AG10803 (cell line): ENCODE results near the gene ZBTB24.

Experiments
- DNase-seq: peaks from one replicate; pipeline ENCODE4 v3.0.0; 2010; ENCODE audit warnings: low read depth
- H3K4me3 ChIP-seq: 2 replicates; pipeline ENCODE4 v1.5.1; 2011; ENCODE audit warnings: mild to moderate bottlenecking, low read length, control low read depth
- TF ChIP-seq, protein P1 (sequence below): conservative IDR thresholded peaks from 2 replicates; pipeline ENCODE4 v1.5.1; 2011; ENCODE audit warnings: mild to moderate bottlenecking, low read length, control low read depth, inconsistent platforms

The ZBTB24 gene

DNA sequence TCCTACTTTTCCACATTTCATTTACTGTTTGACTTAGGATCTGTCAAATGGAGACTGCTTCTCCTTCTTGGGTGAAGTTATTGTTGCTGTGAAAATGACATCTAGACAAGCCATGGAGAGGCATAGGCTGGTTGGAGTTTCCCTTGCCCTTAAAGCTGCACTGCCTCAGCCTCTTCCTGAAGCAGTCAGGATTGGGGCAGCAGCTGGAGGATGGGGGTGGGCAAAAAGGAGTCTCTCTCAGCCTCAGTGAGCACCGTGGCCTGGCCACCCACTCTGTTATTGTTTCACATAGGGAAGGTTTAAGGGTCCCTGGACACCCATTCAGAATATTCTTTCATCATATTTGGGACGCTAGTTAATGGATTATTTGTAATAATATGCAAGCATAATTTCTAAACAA lies 7.7 kb upstream of the ZBTB24 start:
- TF ChIP-seq, protein P1, sequence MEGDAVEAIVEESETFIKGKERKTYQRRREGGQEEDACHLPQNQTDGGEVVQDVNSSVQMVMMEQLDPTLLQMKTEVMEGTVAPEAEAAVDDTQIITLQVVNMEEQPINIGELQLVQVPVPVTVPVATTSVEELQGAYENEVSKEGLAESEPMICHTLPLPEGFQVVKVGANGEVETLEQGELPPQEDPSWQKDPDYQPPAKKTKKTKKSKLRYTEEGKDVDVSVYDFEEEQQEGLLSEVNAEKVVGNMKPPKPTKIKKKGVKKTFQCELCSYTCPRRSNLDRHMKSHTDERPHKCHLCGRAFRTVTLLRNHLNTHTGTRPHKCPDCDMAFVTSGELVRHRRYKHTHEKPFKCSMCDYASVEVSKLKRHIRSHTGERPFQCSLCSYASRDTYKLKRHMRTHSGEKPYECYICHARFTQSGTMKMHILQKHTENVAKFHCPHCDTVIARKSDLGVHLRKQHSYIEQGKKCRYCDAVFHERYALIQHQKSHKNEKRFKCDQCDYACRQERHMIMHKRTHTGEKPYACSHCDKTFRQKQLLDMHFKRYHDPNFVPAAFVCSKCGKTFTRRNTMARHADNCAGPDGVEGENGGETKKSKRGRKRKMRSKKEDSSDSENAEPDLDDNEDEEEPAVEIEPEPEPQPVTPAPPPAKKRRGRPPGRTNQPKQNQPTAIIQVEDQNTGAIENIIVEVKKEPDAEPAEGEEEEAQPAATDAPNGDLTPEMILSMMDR, result no peak
- no peak overlapping the region for H3K4me3 ChIP-seq
- DNase-seq, result no peak

DNA sequence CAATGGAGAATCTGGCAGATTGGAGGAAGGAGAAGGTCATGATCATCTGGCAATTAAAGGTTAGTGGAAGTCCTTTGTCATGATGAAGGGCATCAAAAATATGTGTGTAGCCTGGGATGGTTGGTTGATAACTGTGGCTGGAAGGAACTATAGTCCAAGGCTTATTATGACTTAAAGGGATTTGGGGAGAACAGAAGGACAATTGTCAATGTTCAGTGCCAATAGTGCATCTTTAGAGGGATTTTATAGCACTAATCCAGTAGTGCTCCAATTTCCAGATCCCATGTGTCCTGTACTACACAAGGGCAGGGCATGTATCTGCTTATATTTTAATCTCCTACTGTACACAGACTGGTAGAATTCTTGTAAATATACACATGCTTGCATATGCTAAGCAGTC lies 5.0 kb upstream of the ZBTB24 start:
- TF ChIP-seq, protein P1, result no peak
- DNase-seq, result no peak
- no peak overlapping the region for H3K4me3 ChIP-seq

DNA sequence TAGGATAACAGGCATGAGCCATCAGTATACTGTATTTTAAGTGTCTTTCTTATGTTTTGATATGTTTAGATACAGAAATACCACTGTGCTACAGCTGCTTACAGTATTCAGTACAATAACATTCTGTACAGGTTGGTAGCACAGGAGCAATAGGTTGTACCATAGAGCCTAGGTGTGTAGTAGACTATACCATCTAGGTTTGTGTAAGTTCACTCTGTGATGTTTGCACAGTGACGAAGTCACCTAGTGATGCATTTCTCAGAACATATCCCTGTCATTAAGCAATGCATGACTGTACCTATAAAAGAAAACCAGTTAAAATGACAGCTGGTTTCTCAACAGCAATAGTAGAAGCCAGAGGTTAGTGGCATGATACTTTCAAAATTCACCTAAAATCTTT lies 3.0 kb upstream of the ZBTB24 start:
- no peak for DNase-seq
- TF ChIP-seq, protein P1, result no peak
- no peak overlapping the region for H3K4me3 ChIP-seq

DNA sequence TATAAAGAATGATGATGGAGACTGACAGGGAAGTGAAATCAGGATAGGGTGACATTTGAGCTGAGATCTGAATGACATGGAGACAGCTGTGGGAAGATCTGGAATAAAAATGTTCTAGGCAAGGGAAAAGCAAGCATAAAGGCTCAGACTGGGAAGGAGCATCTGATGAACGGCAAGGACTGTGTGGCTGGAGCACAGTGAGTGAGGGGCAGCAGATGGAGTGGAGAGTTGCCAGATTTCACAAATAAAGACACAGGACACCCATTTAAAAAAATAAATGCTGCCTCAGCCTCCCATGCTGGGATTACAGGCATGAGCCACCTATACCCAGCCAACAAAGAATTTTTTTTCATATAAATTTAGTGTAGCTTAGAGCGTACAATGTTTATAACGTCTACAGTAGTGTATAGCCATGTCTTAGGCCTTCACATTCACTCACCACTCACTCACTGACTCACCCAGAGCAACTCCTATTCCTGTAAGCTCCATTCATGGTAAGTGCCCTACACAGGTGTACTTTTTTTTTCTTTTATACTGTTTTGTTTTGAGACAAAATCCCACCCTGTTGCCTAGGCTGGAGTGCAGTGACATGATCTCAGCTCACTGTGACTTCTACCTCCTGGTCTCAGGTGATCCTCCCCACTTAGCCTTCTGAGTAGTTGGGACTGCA lies 2.4 kb upstream of the ZBTB24 start:
- TF ChIP-seq, protein P1, result no peak
- H3K4me3 ChIP-seq, result no peak overlapping the region
- no peak for DNase-seq

DNA sequence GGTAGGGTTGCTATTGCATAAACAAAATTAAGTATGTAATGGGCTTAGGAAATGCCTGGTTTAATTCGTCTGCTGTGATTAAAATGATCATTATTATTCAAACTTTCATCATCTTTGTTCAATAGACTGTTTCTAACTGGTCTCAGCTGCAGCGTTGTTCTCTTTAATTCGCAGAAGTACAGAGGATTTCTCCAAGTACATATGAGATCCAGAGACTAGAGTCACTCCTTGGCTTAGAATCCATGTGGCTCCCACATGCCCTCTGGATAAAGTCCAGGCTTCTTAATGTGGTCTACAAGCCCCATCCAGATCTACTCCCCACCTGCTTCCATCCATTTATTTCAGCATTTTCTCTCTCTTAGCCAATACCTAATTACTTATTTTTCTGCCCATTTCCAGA lies 1.1 kb upstream of the ZBTB24 start:
- H3K4me3 ChIP-seq, result peak overlapping the region; percentile 64; the same call in 1 of the 2 replicates

DNA sequence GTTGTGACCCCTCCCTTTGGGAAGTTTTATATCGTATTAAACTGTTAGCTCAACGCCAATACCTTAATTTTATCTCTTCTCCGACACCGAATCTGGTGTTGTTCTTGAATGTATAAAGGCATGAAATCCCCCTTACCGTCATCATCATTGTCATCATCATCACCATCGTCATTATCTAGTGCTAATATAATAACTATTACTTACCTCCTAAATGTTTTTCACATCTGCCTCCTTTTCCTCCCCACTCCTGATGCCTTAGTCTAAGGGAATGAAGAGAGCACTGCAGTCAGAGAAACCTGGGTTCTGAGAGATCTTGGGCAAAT lies 677 bp upstream of the ZBTB24 start:
- peak overlapping the region; percentile 64 for H3K4me3 ChIP-seq
- no peak for DNase-seq
- TF ChIP-seq, protein P1, result no peak

More for the DNA sequence above, 1.1 kb upstream of the ZBTB24 start:
- peak; percentile 60 for DNase-seq
- TF ChIP-seq, protein P1, result no peak

DNA sequence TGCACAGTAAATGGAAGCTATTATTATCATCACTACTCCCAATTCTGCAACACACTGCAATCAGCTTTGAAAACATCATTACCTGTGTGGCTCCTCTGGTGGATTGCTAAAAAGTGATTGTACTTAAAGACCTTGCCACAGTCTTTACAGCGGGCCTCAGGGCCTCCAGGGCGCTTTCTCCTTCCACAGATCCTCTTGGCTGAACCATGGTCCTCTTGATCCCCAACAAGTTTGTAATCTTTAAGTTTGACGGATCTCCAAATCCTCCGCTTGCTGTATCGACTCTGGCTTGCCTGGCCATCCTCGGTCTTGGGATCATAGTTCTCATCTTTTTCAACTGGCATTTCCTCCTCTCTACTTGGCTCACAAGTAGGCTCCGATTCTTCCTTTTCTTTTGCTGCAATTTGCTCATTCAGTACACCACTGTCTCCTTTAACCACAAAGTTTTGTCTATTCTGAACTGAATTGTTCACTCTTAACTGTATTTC lies 2.0 kb downstream of the ZBTB24 start:
- DNase-seq, result no peak
- H3K4me3 ChIP-seq, result no peak overlapping the region; the same call in 1 of the 2 replicates
- TF ChIP-seq, protein P1, result no peak
